K562 (cell line): ENCODE data around the gene GPR135. TPM values are rescaled to one million over a fixed set of nuclear protein-coding genes. Genes with fewer than 3 reads are reported as not detected.

Experiments
- ATAC-seq: fragments of 200-7000 bp; cut with Tn5 transposase; 3 replicates; pipeline ENCODE4 v1.9.1; 2020; ENCODE audit warnings: moderate library complexity
- BruUV-seq: library from RNA; stranded (reverse); fragments of 400-500 nt; replicated peaks from 2 replicates; lab custom pipeline; 2021; lab: Mats Ljungman, UMichigan
- CTCF ChIA-PET: fragments of 300-600 bp; formaldehyde crosslinking; extraction: SDS; loops from one replicate; lab custom pipeline; 2021; ENCODE audit warnings: low intra/inter-chr PET ratio; lab: Yijun Ruan, JAX
- POLR2A ChIA-PET: fragments of 300-600, 350-650 bp; sonication (Branson Sonifier 250); formaldehyde crosslinking; extraction: SDS; loops from one replicate; lab custom pipeline; 2021; ENCODE audit warnings: antibody characterized with exemption, inconsistent platforms; lab: Yijun Ruan, JAX
- DNase-seq, 4 experiments: peaks; one replicate each; pipeline versions ENCODE4 v3.0.0 to v3.0.0-alpha.2; 2011 to 2018; ENCODE audit warnings: low spot score in 3 of 4, mixed read lengths in 3 of 4; ENCODE audit errors: extremely low read depth in 1 of 4
- FAIRE-seq: peaks from 2 replicates; lab custom pipeline; 2011; peaks lifted over from hg19 to GRCh38; lab: Jason Lieb, UNC
- H2AFZ ChIP-seq: 2 replicates; pipeline ENCODE4 v1.6.0; 2011; ENCODE audit warnings: low read depth, low read length, control low read depth, inconsistent platforms
- H3K27ac ChIP-seq: fragments of 200-600 bp; 3 replicates; pipeline ENCODE4 v1.8.0; 2011; ENCODE audit warnings: low read depth, mild to moderate bottlenecking, control low read depth, inconsistent platforms, low read length, moderate library complexity, mixed read lengths; ENCODE audit errors: extremely low read depth
- H3K27me3 ChIP-seq, 2 experiments: fragments of 300-600 bp in 1 of 2; 2 replicates in 1 of 2; 3 replicates in 1 of 2; pipeline versions ENCODE4 v1.6.0 to v1.8.0; 2011; ENCODE audit warnings: inconsistent platforms in 2 of 2, low read length in 2 of 2, mild to moderate bottlenecking in 1 of 2, mixed read lengths in 1 of 2, moderate library complexity in 1 of 2; ENCODE audit not compliant: control insufficient read depth in 2 of 2, insufficient read depth in 2 of 2
- H3K36me3 ChIP-seq: fragments of 300-600 bp; 3 replicates; pipeline ENCODE4 v1.8.0; 2011; ENCODE audit warnings: mild to moderate bottlenecking, low read length, inconsistent platforms; ENCODE audit not compliant: control insufficient read depth, insufficient read depth
- H3K4me1 ChIP-seq, 2 experiments: fragments of 200-600 bp in 1 of 2; replicated peaks in 1 of 2; 2 replicates in 1 of 2; 3 replicates in 1 of 2; pipeline versions ENCODE4 v1.5.1 to v1.8.0; 2011; ENCODE audit warnings: inconsistent platforms in 2 of 2, low read length in 2 of 2, mild to moderate bottlenecking in 1 of 2, mixed read lengths in 1 of 2, moderate library complexity in 1 of 2; ENCODE audit not compliant: control insufficient read depth in 2 of 2, insufficient read depth in 2 of 2
- H3K4me2 ChIP-seq: 2 replicates; pipeline ENCODE4 v1.6.1; 2011; ENCODE audit warnings: low read length, control low read depth, inconsistent platforms, mixed read lengths; ENCODE audit not compliant: insufficient read depth
- H3K4me3 ChIP-seq: fragments of 200-600 bp; sonication (generic), shearing (Covaris generic); 2 replicates; pipeline ENCODE4 v1.5.1; 2016; ENCODE audit warnings: control low read depth, inconsistent platforms
- H3K79me2 ChIP-seq: fragments of 200-600 bp; 3 replicates; pipeline ENCODE4 v1.8.0; 2011; ENCODE audit warnings: low read length, inconsistent platforms; ENCODE audit not compliant: control insufficient read depth, insufficient read depth
- H3K9ac ChIP-seq, 2 experiments: 2 replicates each; pipeline versions ENCODE4 v1.6.0 to v1.6.1; 2011; ENCODE audit warnings: low read depth in 2 of 2, low read length in 2 of 2, control low read depth in 1 of 2, inconsistent platforms in 1 of 2, mild to moderate bottlenecking in 1 of 2, mixed read lengths in 1 of 2; ENCODE audit not compliant: insufficient read depth in 1 of 2
- H3K9me1 ChIP-seq: one replicate; pipeline ENCODE4 v1.6.0; 2011; ENCODE audit warnings: inconsistent platforms, mild to moderate bottlenecking, low read length, moderate library complexity; ENCODE audit not compliant: control insufficient read depth, insufficient read depth
- H3K9me3 ChIP-seq: replicated peaks from 2 replicates; pipeline ENCODE4 v1.5.1; 2011; ENCODE audit warnings: low read depth, low read length, inconsistent platforms; ENCODE audit not compliant: control insufficient read depth, insufficient read depth
- H4K20me1 ChIP-seq: replicated peaks from 2 replicates; pipeline ENCODE4 v1.6.1; 2011; ENCODE audit warnings: low read length, inconsistent platforms, mixed read lengths; ENCODE audit not compliant: control insufficient read depth, insufficient read depth
- SNIP1 ChIP-seq: fragments of 450-650 bp; IDR thresholded peaks from 2 replicates; pipeline ENCODE4 v1.7.1; 2017; ENCODE audit warnings: low read depth, mild to moderate bottlenecking
- WGBS: fragments of 100-300 bp; shearing (Covaris generic); methylation state at CpG from one replicate; pipeline ENCODE4 v1.1.6; 2016; ENCODE audit warnings: low coverage, mixed read lengths; ENCODE audit not compliant: insufficient coverage; ENCODE audit errors: missing lambda C conversion rate; 5-methylcytosine and 5-hydroxymethylcytosine counted together
- in situ Hi-C: fragments of 300-500 bp; cut with MboI; formaldehyde crosslinking; loops from 4 replicates; pipeline ENCODE4 v1.15.0; 2018; ENCODE audit warnings: inconsistent platforms, mixed read lengths
- intact Hi-C: fragments of 100-400 bp; cut with micrococcal nuclease; formaldehyde crosslinking; loops from 2 replicates; pipeline ENCODE4 v1.14.2; 2022
- polyA plus RNA-seq, 8 experiments: library from polyadenylated mRNA; depleted of rRNA in 4 of 8; stranded (reverse) in 5 of 8; unstranded in 3 of 8; fragments of >200 nt; fragmentation: Nextera tagmentation in 2 of 8; fragmentation: Illumina TruSeq in 1 of 8; extraction: Ambion mirVana in 2 of 8; extraction: Trizol in 1 of 8; gene quantifications; 2 replicates each; pipeline versions ENCODE4 v1.2.1 to v1.2.3, GENCODE V29; 2011 to 2014; ENCODE audit warnings: inconsistent platforms in 1 of 8, missing spikeins in 1 of 8
- total RNA-seq, 7 experiments: library from RNA; depleted of rRNA in 6 of 7; stranded (reverse); fragments of >200 nt in 6 of 7; fragmentation: Illumina TruSeq in 2 of 7; extraction: Trizol in 2 of 7; gene quantifications; 2 replicates each; pipeline versions ENCODE4 v1.2.1 to v1.2.3, GENCODE V29; 2011 to 2021; ENCODE audit warnings: low replicate concordance in 1 of 7
- TF ChIP-seq, protein P1 (sequence below), 3 experiments: fragments of 200-800 bp in 1 of 3; sonication (Bioruptor generic) in 1 of 3; sonication (generic) in 1 of 3; formaldehyde crosslinking in 1 of 3; IDR thresholded peaks; 2 replicates each; pipeline versions ENCODE4 v1.6.1 to v1.8.0; 2016 to 2022; ENCODE audit warnings: mild to moderate bottlenecking in 2 of 3, missing compliant biosample characterization in 2 of 3, missing genetic modification characterization in 2 of 3, missing genetic modification reagents in 1 of 3
- TF ChIP-seq, protein P2 (sequence below): sonication (generic); IDR thresholded peaks from 2 replicates; pipeline ENCODE4 v1.6.1; 2016

GPR135 gene
- total and polyA plus RNA-seq, 9 of the 15 experiments (the other 6 are each of a cell fraction or from before 2014, with no cell fraction given), result 0.06 to 1.6 (median 1.0) TPM

DNA sequence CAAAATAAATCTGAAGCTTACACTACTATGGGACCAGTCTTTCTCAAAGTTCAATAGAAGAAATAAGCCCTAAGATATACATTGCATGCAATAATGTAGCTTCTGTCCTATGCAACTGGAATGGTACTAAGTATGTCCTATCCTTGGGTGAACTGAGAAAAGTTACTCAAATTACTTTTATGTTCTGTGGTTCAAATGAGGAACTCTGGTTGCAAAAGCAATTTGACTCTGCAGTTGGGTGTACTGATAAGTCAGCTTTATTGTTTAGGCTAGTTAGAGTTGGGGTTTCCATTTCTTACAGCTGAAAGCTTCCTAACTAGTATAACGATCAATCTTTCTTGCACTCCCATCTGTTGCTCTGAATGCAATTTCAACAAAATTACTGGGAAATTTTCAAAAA is 29.2 kb downstream of the GPR135 start:
- Histone ChIP-seq H2AFZ (no peak overlapping the region), H3K27me3 (no peaks in the 10 kb centered on the region), H3K27ac (no peak overlapping the region), H3K36me3 (no peaks in the 10 kb centered on the region), H3K79me2 (no peaks in the 10 kb centered on the region), H3K9me1 (no peaks in the 10 kb centered on the region), H3K4me1 (no peaks in the 10 kb centered on the region), H4K20me1 (no peaks in the 10 kb centered on the region), H3K4me2 (no peak overlapping the region), H3K4me3 (no peak overlapping the region), H3K9me3 (no peaks in the 10 kb centered on the region), H3K9ac (no peak overlapping the region)
- TF ChIP-seq SNIP1, result no peak
- TF ChIP-seq, protein P1, sequence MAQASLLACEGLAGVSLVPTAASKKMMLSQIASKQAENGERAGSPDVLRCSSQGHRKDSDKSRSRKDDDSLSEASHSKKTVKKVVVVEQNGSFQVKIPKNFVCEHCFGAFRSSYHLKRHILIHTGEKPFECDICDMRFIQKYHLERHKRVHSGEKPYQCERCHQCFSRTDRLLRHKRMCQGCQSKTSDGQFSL (CRISPR knock-in tag; IDR thresholded peaks at IDR 0.05), result no peak
- TF ChIP-seq, protein P1 (tag; IDR thresholded peaks at IDR 0.05), result no peak
- TF ChIP-seq, protein P2, sequence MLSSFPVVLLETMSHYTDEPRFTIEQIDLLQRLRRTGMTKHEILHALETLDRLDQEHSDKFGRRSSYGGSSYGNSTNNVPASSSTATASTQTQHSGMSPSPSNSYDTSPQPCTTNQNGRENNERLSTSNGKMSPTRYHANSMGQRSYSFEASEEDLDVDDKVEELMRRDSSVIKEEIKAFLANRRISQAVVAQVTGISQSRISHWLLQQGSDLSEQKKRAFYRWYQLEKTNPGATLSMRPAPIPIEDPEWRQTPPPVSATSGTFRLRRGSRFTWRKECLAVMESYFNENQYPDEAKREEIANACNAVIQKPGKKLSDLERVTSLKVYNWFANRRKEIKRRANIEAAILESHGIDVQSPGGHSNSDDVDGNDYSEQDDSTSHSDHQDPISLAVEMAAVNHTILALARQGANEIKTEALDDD, result 0 out of 2 replicates have a peak, but pooled peaks have one; percentile 46
- no peak for ATAC-seq
- no peak for DNase-seq
- FAIRE-seq, result no peak
- in situ Hi-C loops, result no loop called here
- no TSS peak for BruUV-seq
- ChIA-PET POLR2A (no interaction called here), CTCF (no interaction called here)
- WGBS, result 15% methylated on average over 1 of the region's 1 CpG
- intact Hi-C loops, result no loop called here
